ENCODE results near the gene MCHR1.

- TF ChIP-seq CTCF (IDR thresholded peaks at IDR 0.05) (peak in 1 of 3 donors; percentile 43), POLR2A (IDR thresholded peaks at IDR 0.05) (peak; percentile 89), EP300 (IDR thresholded peaks at IDR 0.05) (peak; percentile 62)
These were observed 27.5 kb upstream of the MCHR1 start for GRCh38 chr22:40651563-40652501.

All from ovary (tissue), 3 donors.